GM18861 (cell line): ENCODE results near the gene GPR87.

Experiments used
- ATAC-seq: cut with Tn5 transposase; IDR thresholded peaks from one replicate; pipeline ENCODE4 v1.9.1; 2021; ENCODE audit not compliant: unreplicated experiment

Gene GPR87, protein sequence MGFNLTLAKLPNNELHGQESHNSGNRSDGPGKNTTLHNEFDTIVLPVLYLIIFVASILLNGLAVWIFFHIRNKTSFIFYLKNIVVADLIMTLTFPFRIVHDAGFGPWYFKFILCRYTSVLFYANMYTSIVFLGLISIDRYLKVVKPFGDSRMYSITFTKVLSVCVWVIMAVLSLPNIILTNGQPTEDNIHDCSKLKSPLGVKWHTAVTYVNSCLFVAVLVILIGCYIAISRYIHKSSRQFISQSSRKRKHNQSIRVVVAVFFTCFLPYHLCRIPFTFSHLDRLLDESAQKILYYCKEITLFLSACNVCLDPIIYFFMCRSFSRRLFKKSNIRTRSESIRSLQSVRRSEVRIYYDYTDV

DNA sequence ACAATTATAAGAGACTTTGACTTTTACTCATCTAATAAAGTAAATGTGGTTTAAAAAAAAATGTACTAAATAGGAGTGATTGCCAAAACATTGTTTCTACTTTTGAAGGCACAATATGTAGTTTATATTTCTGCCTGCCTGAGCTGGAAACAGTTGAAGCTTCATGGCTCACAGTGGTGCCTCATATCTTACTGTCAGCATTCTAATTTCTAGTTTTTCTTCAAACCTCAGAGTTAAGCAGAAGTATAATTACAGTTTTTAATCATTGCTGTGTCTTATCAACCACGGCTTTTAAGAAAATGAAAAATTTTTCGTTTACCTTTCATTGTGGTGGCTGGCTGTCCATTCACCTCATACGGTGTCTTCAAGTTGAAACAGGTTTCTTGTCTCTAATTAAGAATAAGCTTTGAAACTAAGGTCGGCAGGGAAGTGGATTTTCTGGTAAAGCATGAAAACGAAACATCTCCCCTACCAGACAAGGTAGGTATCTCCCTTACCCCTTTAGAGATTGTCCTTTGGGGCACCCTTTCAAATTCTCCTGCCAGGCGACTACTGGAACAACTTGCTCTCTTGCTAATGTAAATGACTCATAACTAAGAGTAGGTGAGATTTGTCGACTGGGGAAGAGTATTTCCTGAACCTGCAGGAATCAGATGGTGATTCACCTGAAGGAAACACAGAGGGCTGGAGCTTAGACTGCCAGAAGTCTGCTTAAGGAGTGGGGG is at the start of gene GPR87:
TSS of gene GPR87 (minus strand) at position 554 of the 725 bp plus-strand sequence. CDS start 16,720 bp downstream, outside the sequence.
- ATAC-seq: peak; percentile 66

DNA sequence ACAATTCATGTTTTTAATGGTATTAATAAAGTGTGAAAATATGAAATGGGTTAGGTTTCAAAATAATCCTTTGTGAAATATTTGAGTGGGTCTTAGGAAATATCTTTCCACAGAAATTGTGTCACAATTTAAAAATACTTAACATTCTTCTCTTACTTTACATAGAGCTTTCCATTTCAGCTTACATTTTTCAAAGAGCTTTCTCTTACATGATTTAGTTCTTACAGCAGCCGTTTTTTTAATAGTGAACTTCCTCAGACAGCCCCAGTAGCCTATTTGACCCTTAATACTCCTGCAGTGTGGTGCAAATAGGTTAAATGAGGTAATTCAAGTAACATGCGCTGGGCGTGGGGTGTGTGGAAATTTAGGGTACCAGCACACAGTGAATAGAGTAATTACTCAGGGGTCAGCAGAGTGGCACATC is 46.1 kb upstream of the GPR87 start:
- ATAC-seq: no peak

DNA sequence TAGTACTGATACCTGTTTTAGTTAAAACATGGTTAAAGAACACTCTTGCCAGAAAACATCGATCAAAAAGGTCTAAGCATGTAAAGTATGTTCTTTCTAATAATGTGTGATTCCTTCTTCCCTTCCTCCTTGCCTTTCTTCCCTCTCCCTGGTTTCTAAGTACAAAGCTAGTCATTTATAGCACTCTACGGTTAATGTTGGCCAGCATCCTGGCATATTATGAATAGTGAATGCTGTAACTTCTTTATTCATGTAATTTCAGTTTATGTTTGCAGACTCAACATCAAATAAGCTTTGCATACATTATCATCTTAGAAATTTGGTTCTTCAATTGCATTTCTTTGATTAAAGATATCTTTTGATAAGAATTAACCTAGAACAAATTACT is 40.8 kb upstream of the GPR87 start:
- ATAC-seq: no peak

DNA sequence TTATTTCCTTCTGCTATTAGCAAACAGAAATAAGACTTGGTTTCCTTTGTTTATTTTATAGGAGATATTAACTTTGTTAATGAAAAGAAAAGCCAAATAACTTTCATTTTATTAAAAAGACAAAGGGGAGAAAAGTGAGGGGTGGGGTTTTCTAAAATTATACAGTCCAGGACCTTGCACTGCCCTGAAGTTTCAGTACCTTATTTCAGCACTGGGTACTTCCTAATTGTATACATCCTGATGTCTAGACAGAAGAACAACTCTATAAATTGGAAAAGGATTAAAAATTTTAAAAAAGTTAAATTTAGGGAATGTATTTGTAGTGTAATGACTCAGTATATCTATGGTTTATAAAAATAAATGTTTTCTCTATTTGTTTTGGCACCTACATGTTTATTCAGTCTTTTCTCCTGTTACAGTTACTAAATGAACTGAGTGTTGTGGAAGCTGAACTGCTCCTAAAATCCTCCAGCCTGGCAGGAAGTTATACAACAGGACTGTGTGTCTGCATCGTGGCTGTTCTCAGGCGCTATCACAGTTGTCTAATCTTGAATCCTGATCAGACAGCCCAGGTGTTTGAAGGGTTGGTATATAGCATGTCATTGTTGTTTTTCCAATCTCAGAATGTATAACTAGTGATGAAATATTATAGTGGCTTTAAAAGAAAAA is 40.3 kb upstream of the GPR87 start:
- no peak for ATAC-seq

DNA sequence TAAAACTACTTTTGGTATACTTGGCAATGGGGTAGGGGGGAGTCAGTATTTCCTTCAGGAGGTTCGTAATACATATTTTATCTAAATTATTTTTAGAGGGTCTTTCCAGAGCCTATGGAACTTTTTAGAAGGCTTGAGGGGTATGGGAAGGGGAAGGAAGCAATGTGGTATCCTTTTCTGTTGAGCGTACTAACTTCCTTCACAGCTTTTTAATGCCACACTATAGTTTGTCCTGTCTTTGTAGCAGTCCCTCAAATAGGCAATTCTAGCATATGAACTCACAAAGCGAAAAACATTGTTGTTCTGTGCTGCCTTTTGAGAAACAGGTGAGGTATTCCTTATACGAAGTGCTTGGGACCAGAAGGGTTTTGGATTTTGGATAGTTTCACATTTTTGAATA is 35.0 kb upstream of the GPR87 start:
- ATAC-seq: no peak

DNA sequence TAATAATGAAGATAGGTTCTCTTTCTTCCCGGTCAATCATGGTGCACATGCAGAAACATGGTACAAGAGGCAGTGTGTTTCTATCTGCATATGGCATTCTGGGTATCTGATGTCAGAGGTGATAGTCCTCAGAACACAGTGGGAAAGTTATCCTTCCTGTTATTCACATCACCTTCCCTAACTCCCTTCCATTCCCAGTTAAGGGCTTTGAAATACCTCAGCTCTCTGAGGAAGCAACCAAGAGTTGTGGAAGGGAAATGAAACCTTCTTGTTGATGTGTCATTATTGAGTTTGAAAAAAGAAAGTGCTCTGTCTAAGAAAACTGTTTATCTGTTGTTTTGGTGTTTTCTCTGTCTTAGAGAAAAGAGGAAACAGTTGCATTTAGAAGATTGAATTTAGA is 34.6 kb upstream of the GPR87 start:
- ATAC-seq: peak; percentile 89

DNA sequence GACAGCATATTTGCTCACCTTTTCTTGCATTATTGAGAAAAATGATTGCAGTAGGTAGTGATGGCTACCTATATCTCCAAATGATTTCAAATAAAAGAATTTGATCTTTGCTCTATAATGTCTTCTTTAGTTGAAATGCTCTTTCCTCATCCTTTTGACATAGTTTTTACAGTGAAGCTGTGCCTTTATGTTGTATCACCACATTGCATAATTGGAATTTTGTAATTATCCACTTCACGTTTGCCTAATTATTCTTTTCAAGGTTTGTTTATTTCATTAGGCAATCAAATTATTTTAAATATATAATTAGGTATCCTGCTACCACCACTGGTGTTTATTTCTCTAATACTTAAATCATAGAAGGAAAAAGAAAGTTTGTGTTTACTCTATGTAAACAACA is 34.0 kb upstream of the GPR87 start:
- ATAC-seq: no peak

- no peak for ATAC-seq
These were observed 30.8 kb upstream of the GPR87 start for GRCh38 chr3:151347432-151347831.

DNA sequence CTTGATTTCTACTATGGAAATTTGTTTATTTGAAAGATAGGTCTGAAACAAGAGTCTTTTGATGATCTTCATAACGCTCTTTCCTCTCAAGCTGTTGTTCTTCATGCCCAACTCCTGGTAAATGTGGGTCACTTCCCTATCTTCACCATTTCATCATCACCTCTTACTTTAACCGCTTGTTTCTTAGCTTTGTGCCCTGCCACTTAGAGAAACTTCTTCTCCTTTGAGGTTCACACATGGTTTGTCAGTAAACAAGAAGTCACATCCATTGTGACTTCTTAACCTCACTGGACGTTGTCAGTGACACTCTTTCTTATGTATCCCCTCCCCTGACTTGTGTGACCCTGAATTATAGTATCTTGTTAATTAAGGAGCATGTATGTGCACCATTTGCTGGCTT is 29.7 kb upstream of the GPR87 start:
- no peak for ATAC-seq

GRCh38 chr3:151345859-151346258 is 29.2 kb upstream of the GPR87 start:
- no peak for ATAC-seq

DNA sequence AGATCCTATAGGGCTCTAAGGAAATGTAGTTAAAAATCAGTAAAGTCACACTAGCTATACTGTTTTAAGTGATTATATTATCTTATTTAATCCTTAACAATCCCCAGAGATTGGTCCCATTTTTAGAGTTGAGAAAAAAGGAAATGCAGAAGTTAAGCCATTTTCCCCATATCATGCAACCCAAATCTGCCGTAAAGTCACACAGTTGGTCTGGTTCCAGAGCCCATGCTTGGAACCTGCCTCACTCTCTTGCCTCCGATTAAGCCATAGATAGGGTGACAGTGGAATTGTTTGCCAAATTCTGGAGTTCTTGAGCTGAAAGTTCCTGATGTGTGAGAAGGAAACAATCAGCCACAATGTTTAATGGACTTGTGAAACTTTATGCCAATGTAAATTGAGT is 15.1 kb upstream of the GPR87 start:
- ATAC-seq: no peak

DNA sequence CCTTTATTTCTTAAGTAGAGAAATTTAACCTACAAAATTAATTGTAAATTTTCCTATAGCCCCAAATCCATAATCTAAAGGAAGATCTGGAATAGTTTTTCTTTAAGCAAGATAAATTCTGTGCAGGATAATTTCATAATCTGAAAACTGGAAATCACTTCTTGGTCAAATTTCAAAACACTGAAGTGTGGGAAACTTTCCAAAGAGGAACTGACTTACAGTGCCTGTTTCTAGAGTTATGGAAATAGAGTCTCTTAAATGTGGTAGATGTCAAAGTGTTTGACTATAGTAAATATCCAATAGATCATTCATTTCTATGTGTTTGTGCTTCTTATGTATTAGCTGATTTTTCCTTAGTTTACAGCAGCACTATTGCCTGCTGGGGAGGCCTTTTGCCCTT is 14.3 kb upstream of the GPR87 start:
- no peak for ATAC-seq

DNA sequence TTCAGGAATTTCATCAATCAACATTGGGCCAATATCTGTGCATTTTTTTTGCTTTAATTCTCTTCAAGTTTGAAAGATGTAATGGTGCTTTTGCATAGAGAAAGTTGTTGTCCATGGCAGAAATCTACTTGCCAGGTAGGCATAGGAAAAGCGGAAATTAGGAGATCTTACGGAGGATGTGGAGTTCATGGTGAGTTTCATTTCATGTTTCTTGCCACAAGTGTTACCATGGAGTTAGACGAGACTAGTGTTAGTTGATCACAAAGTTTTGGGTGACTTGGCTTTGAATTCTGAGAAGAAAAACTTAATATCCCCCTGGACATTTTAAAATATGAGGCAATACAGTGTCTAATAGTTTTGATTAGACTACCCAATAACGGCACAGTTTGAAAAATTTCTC is 13.8 kb upstream of the GPR87 start:
- no peak for ATAC-seq

GRCh38 chr3:151329363-151329762 is 12.7 kb upstream of the GPR87 start, which contains the start of gene P2RY13:
TSS of gene P2RY13 (minus strand) at chr3:151329549. CDS start at chr3:151329528, 21 bp downstream.
- no peak for ATAC-seq

- ATAC-seq: no peak
These were observed 11.8 kb upstream of the GPR87 start for GRCh38 chr3:151328298-151328995.

DNA sequence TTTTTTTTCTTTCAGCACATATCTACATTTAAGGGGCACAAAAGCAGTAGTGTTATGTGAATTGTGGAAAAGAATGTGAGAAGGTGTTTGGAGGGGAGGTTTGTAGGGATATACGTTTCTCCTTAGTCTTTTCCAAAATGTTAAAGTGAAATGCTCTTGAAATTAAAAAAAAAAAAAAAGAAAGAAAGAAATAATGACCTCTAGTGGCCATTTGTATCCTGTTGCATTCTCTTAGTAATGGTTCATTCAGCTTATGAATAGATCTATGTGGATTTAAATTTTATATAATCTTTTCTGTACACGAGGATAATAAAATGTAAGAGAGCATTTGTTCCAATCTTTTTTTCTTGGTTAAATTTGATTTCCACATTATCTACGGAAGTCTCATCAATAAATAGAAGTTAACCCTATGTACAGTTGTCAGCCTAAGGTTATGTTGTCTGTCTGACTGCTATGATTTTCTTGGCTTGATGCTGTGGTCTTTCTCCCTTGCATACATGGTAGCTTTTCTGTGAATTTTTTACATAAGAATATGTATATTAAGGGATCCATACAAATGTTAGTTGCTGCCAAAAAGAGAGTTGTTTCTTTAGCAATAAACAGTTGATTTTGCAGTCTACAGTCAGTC is 11.1 kb upstream of the GPR87 start:
- ATAC-seq: no peak

- no peak for ATAC-seq
These were observed 5.9 kb upstream of the GPR87 start for GRCh38 chr3:151322511-151322910.

DNA sequence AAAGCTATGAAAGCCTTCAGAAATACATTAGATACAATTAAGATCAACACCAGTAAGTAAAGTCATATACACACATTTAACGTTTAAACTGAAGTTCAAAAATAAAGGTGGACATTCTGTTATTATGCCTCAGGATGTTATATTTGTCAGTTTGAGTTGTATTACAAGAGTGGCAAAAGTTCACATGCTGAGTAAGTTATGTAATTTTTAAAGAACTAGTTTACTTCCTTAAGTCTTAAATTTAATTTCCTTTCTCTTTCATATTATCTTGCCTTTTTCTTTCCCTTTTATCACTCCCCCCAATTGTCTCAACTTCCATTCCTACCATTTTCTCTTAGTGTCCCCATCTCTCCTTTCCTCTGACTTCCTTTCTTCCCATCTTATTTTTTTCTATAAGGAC is 4.9 kb upstream of the GPR87 start:
- no peak for ATAC-seq

DNA sequence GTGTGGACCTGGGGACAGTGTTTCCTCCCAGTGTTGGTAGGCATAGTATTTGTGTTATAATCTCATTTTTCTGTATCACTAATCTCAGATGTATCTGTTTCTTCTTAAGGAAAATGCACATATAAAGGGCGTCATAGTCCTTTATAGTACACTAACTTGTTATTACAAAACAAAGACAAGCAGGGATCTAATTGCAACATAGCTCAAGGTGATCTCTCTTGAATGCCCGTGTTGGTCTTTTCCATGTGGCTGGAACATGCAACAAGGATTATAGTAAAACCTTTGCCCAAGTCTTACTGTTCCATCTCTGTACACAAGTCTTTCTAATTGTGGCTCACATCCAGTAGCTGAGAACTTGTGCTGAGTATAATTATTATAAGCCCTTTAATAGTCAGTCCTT is 3.5 kb upstream of the GPR87 start:
- ATAC-seq: no peak

GRCh38 chr3:151319628-151320027 is 3.0 kb upstream of the GPR87 start:
- no peak for ATAC-seq

- ATAC-seq: no peak
These were observed 2.4 kb upstream of the GPR87 start for GRCh38 chr3:151318991-151319390.
